Activated T-cell treated with anti-CD3 and anti-CD28 coated beads, Interleukin-2, amount 50 U/mL, for 72 hours (primary cell): ENCODE measurements around the gene PPP1R3G. TPM values are rescaled to one million over a fixed set of nuclear protein-coding genes. Genes with fewer than 3 reads are reported as not detected.
"Not testable (repeated sequence)": the region's sequence is repeated elsewhere in the genome, so short reads cannot be mapped to it uniquely, and the experiment has no call there.

Experiments
- ATAC-seq, 2 donors: fragments of 150-1000 bp; cut with Tn5 transposase; replicated peaks in 1 of 2; 2 replicates each; pipeline ENCODE4 v1.10.0; 2021; ENCODE audit warnings: moderate library complexity in 2 of 2, mild to moderate bottlenecking in 1 of 2
- DNase-seq, 2 donors: peaks; one replicate each; pipeline ENCODE4 v3.0.0; 2021 to 2022; ENCODE audit warnings: mixed read lengths in 1 of 2
- H3K27ac Mint-ChIP-seq: one replicate; pipeline ENCODE4 v1.8.0; 2022; ENCODE audit warnings: mild to moderate bottlenecking, moderate library complexity, mixed read lengths
- H3K27me3 Mint-ChIP-seq: one replicate; pipeline ENCODE4 v1.8.0; 2022; ENCODE audit warnings: low read depth, mixed read lengths
- H3K36me3 Mint-ChIP-seq, 2 donors: one replicate each; pipeline ENCODE4 v1.8.0; 2022; ENCODE audit warnings: mixed read lengths in 2 of 2, mild to moderate bottlenecking in 1 of 2; ENCODE audit not compliant: insufficient read depth in 2 of 2
- H3K4me1 Mint-ChIP-seq: one replicate; pipeline ENCODE4 v1.8.0; 2022; ENCODE audit warnings: low read depth, mixed read lengths
- H3K4me3 Mint-ChIP-seq, 2 donors: one replicate each; pipeline ENCODE4 v1.8.0; 2022; ENCODE audit warnings: mild to moderate bottlenecking in 2 of 2, mixed read lengths in 2 of 2, moderate library complexity in 2 of 2
- H3K9me3 Mint-ChIP-seq, 2 donors: one replicate each; pipeline ENCODE4 v1.8.0; 2022; ENCODE audit warnings: mixed read lengths in 2 of 2
- total RNA-seq, 2 donors: library from RNA; stranded (reverse); gene quantifications; one replicate each; pipeline ENCODE4 v1.2.3, GENCODE V29; 2022

PPP1R3G gene
- total RNA-seq, 2 donors from 2014 or later: 0.05 TPM; not detected in 1

- H3K27me3 Mint-ChIP-seq: no peaks in the 10 kb centered on the region
- H3K4me3 Mint-ChIP-seq: no peak overlapping the region
These were observed 34.9 kb downstream of the PPP1R3G start for GRCh38 chr6:5120011-5120410.

GRCh38 chr6:5120543-5120942 is 35.4 kb downstream of the PPP1R3G start:
- not testable (repeated sequence) for DNase-seq, H3K27ac Mint-ChIP-seq, ATAC-seq, H3K9me3 Mint-ChIP-seq, H3K4me3 Mint-ChIP-seq, H3K36me3 Mint-ChIP-seq, H3K4me1 Mint-ChIP-seq, H3K27me3 Mint-ChIP-seq

More at GRCh38 chr6:5120011-5120410, 34.9 kb downstream of the PPP1R3G start:
- Mint-ChIP-seq H3K27ac (no peak overlapping the region), H3K4me1 (no peaks in the 10 kb centered on the region), H3K9me3 (peaks cover 0 to 2% of the 10 kb centered on the region in 2 donors), H3K36me3 (peaks cover 0 to 2% of the 10 kb centered on the region in 2 donors)
- ATAC-seq: no peak
- no peak for DNase-seq

- Mint-ChIP-seq H3K27me3 (no peaks in the 10 kb centered on the region), H3K27ac (no peak overlapping the region), H3K4me1 (no peaks in the 10 kb centered on the region), H3K36me3 (peaks cover 0 to 2% of the 10 kb centered on the region in 2 donors), H3K4me3 (no peak overlapping the region), H3K9me3 (peaks cover 0 to 2% of the 10 kb centered on the region in 2 donors)
- DNase-seq (no peak), ATAC-seq (no peak)
These were observed 36.3 kb downstream of the PPP1R3G start for GRCh38 chr6:5121479-5121878.

- Mint-ChIP-seq H3K4me3 (no peak overlapping the region), H3K36me3 (peaks cover 0 to 2% of the 10 kb centered on the region in 2 donors), H3K27ac (no peak overlapping the region), H3K4me1 (no peaks in the 10 kb centered on the region), H3K27me3 (no peaks in the 10 kb centered on the region), H3K9me3 (peaks cover 0 to 2% of the 10 kb centered on the region in 2 donors)
- ATAC-seq (no peak), DNase-seq (no peak)
These were observed 36.8 kb downstream of the PPP1R3G start for GRCh38 chr6:5121956-5122355.

GRCh38 chr6:5122504-5123112 is 37.5 kb downstream of the PPP1R3G start:
- Mint-ChIP-seq H3K4me1 (no peaks in the 10 kb centered on the region), H3K27ac (no peak overlapping the region), H3K27me3 (no peaks in the 10 kb centered on the region), H3K4me3 (no peak overlapping the region), H3K9me3 (peaks cover 0 to 2% of the 10 kb centered on the region in 2 donors), H3K36me3 (peaks cover 0 to 2% of the 10 kb centered on the region in 2 donors)
- DNase-seq: no peak
- no peak for ATAC-seq

- Mint-ChIP-seq H3K4me1 (no peaks in the 10 kb centered on the region), H3K9me3 (peaks cover 0 to 2% of the 10 kb centered on the region in 2 donors)
- no peak for ATAC-seq
These were observed 38.4 kb downstream of the PPP1R3G start for GRCh38 chr6:5123296-5124143.

GRCh38 chr6:5124526-5124925 is 39.4 kb downstream of the PPP1R3G start:
- Mint-ChIP-seq H3K4me3 (no peak overlapping the region), H3K27ac (no peak overlapping the region), H3K27me3 (no peaks in the 10 kb centered on the region), H3K4me1 (no peaks in the 10 kb centered on the region), H3K36me3 (peaks cover 0 to 4% of the 10 kb centered on the region in 2 donors), H3K9me3 (peaks cover 0 to 2% of the 10 kb centered on the region in 2 donors)
- ATAC-seq (no peak), DNase-seq (no peak)

More at GRCh38 chr6:5123296-5124143, 38.4 kb downstream of the PPP1R3G start:
- DNase-seq: no peak
- no peak overlapping the region for H3K27ac Mint-ChIP-seq
- no peak overlapping the region for H3K4me3 Mint-ChIP-seq
- H3K36me3 Mint-ChIP-seq: peaks cover 0 to 2% of the 10 kb centered on the region in 2 donors
- H3K27me3 Mint-ChIP-seq: no peaks in the 10 kb centered on the region

GRCh38 chr6:5125152-5126006 is 40.2 kb downstream of the PPP1R3G start:
- Mint-ChIP-seq H3K4me3 (no peak overlapping the region), H3K27ac (no peak overlapping the region), H3K9me3 (peaks cover 0 to 2% of the 10 kb centered on the region in 2 donors), H3K36me3 (peaks cover 0 to 3% of the 10 kb centered on the region in 2 donors), H3K27me3 (no peaks in the 10 kb centered on the region), H3K4me1 (no peaks in the 10 kb centered on the region)
- DNase-seq: no peak
- ATAC-seq: no peak

- Mint-ChIP-seq H3K9me3 (peaks cover 0 to under 1% of the 10 kb centered on the region in 2 donors), H3K36me3 (peaks cover 0 to 3% of the 10 kb centered on the region in 2 donors), H3K27ac (no peak overlapping the region), H3K4me3 (no peak overlapping the region), H3K4me1 (no peaks in the 10 kb centered on the region), H3K27me3 (no peaks in the 10 kb centered on the region)
- DNase-seq: no peak
- no peak for ATAC-seq
These were observed 41.1 kb downstream of the PPP1R3G start for GRCh38 chr6:5126214-5126613.

GRCh38 chr6:5127106-5127687 is 42.1 kb downstream of the PPP1R3G start:
- Mint-ChIP-seq H3K27me3 (no peaks in the 10 kb centered on the region), H3K36me3 (peaks cover 0 to 3% of the 10 kb centered on the region in 2 donors), H3K4me3 (no peak overlapping the region), H3K4me1 (no peaks in the 10 kb centered on the region), H3K27ac (no peak overlapping the region), H3K9me3 (no peaks in the 10 kb centered on the region)
- DNase-seq: no peak
- no peak for ATAC-seq

GRCh38 chr6:5128351-5128750 is 43.2 kb downstream of the PPP1R3G start:
- H3K4me1 Mint-ChIP-seq: peaks cover 3% of the 10 kb centered on the region
- no peaks in the 10 kb centered on the region for H3K9me3 Mint-ChIP-seq
- DNase-seq (no peak), ATAC-seq (no peak)
- H3K27ac Mint-ChIP-seq: no peak overlapping the region
- peaks cover 0 to 3% of the 10 kb centered on the region in 2 donors for H3K36me3 Mint-ChIP-seq
- no peak overlapping the region for H3K4me3 Mint-ChIP-seq
- H3K27me3 Mint-ChIP-seq: no peaks in the 10 kb centered on the region

- DNase-seq (no peak), ATAC-seq (no peak)
- Mint-ChIP-seq H3K4me3 (no peak overlapping the region), H3K36me3 (peaks cover 0 to 3% of the 10 kb centered on the region in 2 donors), H3K27ac (no peak overlapping the region), H3K9me3 (no peaks in the 10 kb centered on the region), H3K27me3 (no peaks in the 10 kb centered on the region), H3K4me1 (peaks cover 3% of the 10 kb centered on the region)
These were observed 45.2 kb downstream of the PPP1R3G start for GRCh38 chr6:5130135-5130866.
